ENCODE results near the gene TEC. TPM values are rescaled to one million over a fixed set of nuclear protein-coding genes. Genes with fewer than 3 reads are reported as not detected.

The TEC gene
- total and polyA plus RNA-seq, 9 of the 15 experiments (the other 6 are each of a cell fraction or from before 2014, with no cell fraction given): 5.3 to 14.7 (median 8.8) TPM

DNA sequence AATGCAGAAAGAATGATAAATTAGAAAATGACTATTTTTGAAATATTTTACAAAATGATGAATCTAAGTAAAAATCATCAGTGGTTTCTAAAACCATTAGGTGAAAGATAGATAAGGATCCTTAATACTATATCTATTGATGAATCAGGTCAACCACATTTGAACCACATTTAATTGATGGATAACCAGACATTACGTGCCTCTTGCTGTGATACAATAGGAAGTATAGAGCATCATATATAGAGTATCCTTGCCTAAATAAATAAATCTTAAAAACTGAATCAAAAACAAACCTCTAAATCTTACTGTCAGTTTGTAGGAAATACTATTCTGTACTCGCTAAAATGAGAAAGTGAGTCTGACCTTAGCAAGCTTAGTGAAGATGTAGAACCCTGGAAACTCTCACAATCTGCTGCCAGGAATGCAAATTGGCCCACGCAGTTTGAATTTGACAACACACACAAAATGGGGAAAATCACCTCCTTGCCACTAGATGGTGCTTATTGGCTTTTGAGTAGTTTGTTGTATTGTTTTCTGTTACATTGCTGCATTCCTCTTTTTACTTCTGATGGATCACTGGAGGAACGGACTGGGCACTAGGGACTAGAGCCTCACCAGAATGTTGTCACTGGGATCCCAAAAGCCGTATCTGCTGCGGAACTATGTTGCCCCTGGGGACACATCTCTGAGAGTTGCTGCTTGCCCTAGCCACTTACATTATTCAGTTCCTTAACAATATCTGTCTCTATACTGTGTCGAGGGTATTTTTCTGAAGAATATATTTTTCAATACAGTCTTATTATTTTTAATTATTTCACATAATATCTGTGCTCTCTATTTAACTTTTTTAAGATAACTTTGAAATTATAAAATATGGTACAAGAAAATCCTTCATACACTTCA lies 46.3 kb upstream of the TEC start (continued):
- TF ChIP-seq FOXK2 (conservative IDR thresholded peaks at IDR 0.05 in 1 of 2, IDR thresholded peaks at IDR 0.05 in 1 of 2; ENCODE audit: low read depth in 2 of 2) (peak; percentile 12 to 27; a peak in 1 of 4 replicates), ZNF165 (CRISPR knock-in tag; IDR thresholded peaks at IDR 0.05; ENCODE audit: borderline replicate concordance) (no peak), FOS (IDR thresholded peaks at IDR 0.05; ENCODE audit: extremely low read depth, insufficient read length) (no peak), MIER1 (IDR thresholded peaks at IDR 0.05; ENCODE audit: low read depth) (no peak), ESRRB (CRISPR knock-in tag; IDR thresholded peaks at IDR 0.05; ENCODE audit: borderline replicate concordance) (no peak), BCL6 (CRISPR knock-in tag; IDR thresholded peaks at IDR 0.05) (no peak), PML (IDR thresholded peaks at IDR 0.05; ENCODE audit: low read length) (no peak), RBM39 (optimal IDR thresholded peaks at IDR 0.05; ENCODE audit: low read depth, low read length) (no peak), LCOR (CRISPR knock-in tag; IDR thresholded peaks at IDR 0.05) (no peak), ZNF347 (CRISPR knock-in tag; IDR thresholded peaks at IDR 0.05; ENCODE audit: low read depth) (no peak), MCM2 (IDR thresholded peaks at IDR 0.05; ENCODE audit: low read depth) (no peak), CC2D1A (IDR thresholded peaks at IDR 0.05) (peak; percentile 70; the same call in 1 of the 2 replicates), U2AF2 (optimal IDR thresholded peaks at IDR 0.05; ENCODE audit: low read depth, low read length) (no peak)
- TF ChIP-seq, protein P1, sequence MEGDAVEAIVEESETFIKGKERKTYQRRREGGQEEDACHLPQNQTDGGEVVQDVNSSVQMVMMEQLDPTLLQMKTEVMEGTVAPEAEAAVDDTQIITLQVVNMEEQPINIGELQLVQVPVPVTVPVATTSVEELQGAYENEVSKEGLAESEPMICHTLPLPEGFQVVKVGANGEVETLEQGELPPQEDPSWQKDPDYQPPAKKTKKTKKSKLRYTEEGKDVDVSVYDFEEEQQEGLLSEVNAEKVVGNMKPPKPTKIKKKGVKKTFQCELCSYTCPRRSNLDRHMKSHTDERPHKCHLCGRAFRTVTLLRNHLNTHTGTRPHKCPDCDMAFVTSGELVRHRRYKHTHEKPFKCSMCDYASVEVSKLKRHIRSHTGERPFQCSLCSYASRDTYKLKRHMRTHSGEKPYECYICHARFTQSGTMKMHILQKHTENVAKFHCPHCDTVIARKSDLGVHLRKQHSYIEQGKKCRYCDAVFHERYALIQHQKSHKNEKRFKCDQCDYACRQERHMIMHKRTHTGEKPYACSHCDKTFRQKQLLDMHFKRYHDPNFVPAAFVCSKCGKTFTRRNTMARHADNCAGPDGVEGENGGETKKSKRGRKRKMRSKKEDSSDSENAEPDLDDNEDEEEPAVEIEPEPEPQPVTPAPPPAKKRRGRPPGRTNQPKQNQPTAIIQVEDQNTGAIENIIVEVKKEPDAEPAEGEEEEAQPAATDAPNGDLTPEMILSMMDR (IDR thresholded peaks at IDR 0.05 in 2 of 3, conservative IDR thresholded peaks at IDR 0.05 in 1 of 3; ENCODE audit: insufficient read depth in 2 of 3, low read depth in 1 of 3, low read length in 3 of 3): peak; percentile 64 to 80 (median 77)
- TF ChIP-seq, protein P2, sequence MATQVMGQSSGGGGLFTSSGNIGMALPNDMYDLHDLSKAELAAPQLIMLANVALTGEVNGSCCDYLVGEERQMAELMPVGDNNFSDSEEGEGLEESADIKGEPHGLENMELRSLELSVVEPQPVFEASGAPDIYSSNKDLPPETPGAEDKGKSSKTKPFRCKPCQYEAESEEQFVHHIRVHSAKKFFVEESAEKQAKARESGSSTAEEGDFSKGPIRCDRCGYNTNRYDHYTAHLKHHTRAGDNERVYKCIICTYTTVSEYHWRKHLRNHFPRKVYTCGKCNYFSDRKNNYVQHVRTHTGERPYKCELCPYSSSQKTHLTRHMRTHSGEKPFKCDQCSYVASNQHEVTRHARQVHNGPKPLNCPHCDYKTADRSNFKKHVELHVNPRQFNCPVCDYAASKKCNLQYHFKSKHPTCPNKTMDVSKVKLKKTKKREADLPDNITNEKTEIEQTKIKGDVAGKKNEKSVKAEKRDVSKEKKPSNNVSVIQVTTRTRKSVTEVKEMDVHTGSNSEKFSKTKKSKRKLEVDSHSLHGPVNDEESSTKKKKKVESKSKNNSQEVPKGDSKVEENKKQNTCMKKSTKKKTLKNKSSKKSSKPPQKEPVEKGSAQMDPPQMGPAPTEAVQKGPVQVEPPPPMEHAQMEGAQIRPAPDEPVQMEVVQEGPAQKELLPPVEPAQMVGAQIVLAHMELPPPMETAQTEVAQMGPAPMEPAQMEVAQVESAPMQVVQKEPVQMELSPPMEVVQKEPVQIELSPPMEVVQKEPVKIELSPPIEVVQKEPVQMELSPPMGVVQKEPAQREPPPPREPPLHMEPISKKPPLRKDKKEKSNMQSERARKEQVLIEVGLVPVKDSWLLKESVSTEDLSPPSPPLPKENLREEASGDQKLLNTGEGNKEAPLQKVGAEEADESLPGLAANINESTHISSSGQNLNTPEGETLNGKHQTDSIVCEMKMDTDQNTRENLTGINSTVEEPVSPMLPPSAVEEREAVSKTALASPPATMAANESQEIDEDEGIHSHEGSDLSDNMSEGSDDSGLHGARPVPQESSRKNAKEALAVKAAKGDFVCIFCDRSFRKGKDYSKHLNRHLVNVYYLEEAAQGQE (IDR thresholded peaks at IDR 0.05; ENCODE audit: borderline replicate concordance): peak; percentile 81
- TF ChIP-seq, protein P2 (CRISPR knock-in tag; IDR thresholded peaks at IDR 0.05; ENCODE audit: low read depth): no peak
- TF ChIP-seq, protein P3, sequence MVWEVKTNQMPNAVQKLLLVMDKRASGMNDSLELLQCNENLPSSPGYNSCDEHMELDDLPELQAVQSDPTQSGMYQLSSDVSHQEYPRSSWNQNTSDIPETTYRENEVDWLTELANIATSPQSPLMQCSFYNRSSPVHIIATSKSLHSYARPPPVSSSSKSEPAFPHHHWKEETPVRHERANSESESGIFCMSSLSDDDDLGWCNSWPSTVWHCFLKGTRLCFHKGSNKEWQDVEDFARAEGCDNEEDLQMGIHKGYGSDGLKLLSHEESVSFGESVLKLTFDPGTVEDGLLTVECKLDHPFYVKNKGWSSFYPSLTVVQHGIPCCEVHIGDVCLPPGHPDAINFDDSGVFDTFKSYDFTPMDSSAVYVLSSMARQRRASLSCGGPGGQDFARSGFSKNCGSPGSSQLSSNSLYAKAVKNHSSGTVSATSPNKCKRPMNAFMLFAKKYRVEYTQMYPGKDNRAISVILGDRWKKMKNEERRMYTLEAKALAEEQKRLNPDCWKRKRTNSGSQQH (CRISPR knock-in tag; IDR thresholded peaks at IDR 0.05): no peak

Measured in K562 (cell line).